HCT116 (cell line): ENCODE data around the gene NAA80. TPM values are rescaled to one million over a fixed set of nuclear protein-coding genes. Genes with fewer than 3 reads are reported as not detected.
"Not testable (repeated sequence)": the region's sequence is repeated elsewhere in the genome, so short reads cannot be mapped to it uniquely, and the experiment has no call there.

Experiments used
- ATAC-seq: fragments of 200-7000 bp; cut with Tn5 transposase; 2 replicates; pipeline ENCODE4 v1.9.1; 2020; ENCODE audit warnings: mild to moderate bottlenecking, moderate library complexity
- BruUV-seq: library from RNA; stranded (reverse); fragments of 400-500 nt; replicated peaks from 2 replicates; lab custom pipeline; 2021; lab: Mats Ljungman, UMichigan
- CTCF ChIA-PET: fragments of 300-600 bp; sonication (Branson Sonifier 250); formaldehyde crosslinking; loops from one replicate; lab custom pipeline; 2021; ENCODE audit warnings: antibody characterized with exemption; lab: Charles Lee
- POLR2A ChIA-PET: fragments of 300-600, 350-600 bp; sonication (Branson Sonifier 250); formaldehyde crosslinking; loops from one replicate; lab custom pipeline; 2021; ENCODE audit warnings: antibody characterized with exemption; lab: Charles Lee
- RAD21 ChIA-PET, 2 experiments: fragments of 300-600 bp; sonication (Branson Sonifier 250); formaldehyde crosslinking; loops; one replicate each; lab custom pipeline; 2023; ENCODE audit warnings: low total read pairs in 2 of 2; ENCODE audit not compliant: uncharacterized antibody in 2 of 2, unreplicated experiment in 2 of 2, low non-redundant PET in 1 of 2; lab: Charles Lee
- DNase-seq: peaks from one replicate; pipeline ENCODE4 v3.0.0-alpha.2; 2010; ENCODE audit warnings: low read depth, low spot score
- H2AFZ ChIP-seq: fragments of 200-600 bp; shearing (Covaris generic), sonication (generic); 2 replicates; pipeline ENCODE4 v1.6.1; 2017; ENCODE audit warnings: low read depth, mixed run types, mixed read lengths, antibody characterized with exemption, low read length; ENCODE audit not compliant: poor library complexity, severe bottlenecking
- H3K27ac ChIP-seq: 2 replicates; pipeline ENCODE4 v1.5.1; 2012; ENCODE audit warnings: low read depth, low read length
- H3K27me3 ChIP-seq: fragments of 200-600 bp; sonication (generic); 2 replicates; pipeline ENCODE4 v1.6.1; 2016; ENCODE audit warnings: mixed run types, low read length, mixed read lengths; ENCODE audit not compliant: insufficient read depth
- H3K36me3 ChIP-seq, 2 experiments: fragments of 200-500 bp in 1 of 2; fragments of 200-600 bp in 1 of 2; sonication (Bioruptor generic) in 1 of 2; sonication (generic) in 1 of 2; 2 replicates each; pipeline versions ENCODE4 v1.5.1 to v1.6.1; 2014 to 2016; ENCODE audit warnings: low read length in 2 of 2, inconsistent platforms in 1 of 2, mixed read lengths in 1 of 2, mixed run types in 1 of 2; ENCODE audit not compliant: insufficient read depth in 2 of 2, control insufficient read depth in 1 of 2
- H3K4me1 ChIP-seq, 2 experiments: fragments of 200-600 bp in 1 of 2; sonication (generic) in 1 of 2; 2 replicates each; pipeline versions ENCODE4 v1.5.1 to v1.6.1; 2012 to 2017; ENCODE audit warnings: low read length in 2 of 2, inconsistent platforms in 1 of 2, mild to moderate bottlenecking in 1 of 2, mixed read lengths in 1 of 2, mixed run types in 1 of 2, moderate library complexity in 1 of 2; ENCODE audit not compliant: insufficient read depth in 2 of 2, control insufficient read depth in 1 of 2
- H3K4me2 ChIP-seq: fragments of 200-600 bp; sonication (generic); 2 replicates; pipeline ENCODE4 v1.6.1; 2017; ENCODE audit warnings: mixed run types, low read length, mixed read lengths
- H3K4me3 ChIP-seq, 2 experiments: fragments of 200-600 bp in 1 of 2; sonication (generic) in 1 of 2; replicated peaks in 1 of 2; 2 replicates each; pipeline ENCODE4 v1.5.1; 2011 to 2016; ENCODE audit warnings: low read length in 2 of 2, control low read depth in 1 of 2, low read depth in 1 of 2, mild to moderate bottlenecking in 1 of 2, mixed read lengths in 1 of 2, mixed run types in 1 of 2
- H3K79me2 ChIP-seq: fragments of 200-600 bp; sonication (generic); 2 replicates; pipeline ENCODE4 v1.6.1; 2017; ENCODE audit warnings: mild to moderate bottlenecking, mixed run types, low read length, moderate library complexity, mixed read lengths; ENCODE audit not compliant: insufficient read depth
- H3K9ac ChIP-seq: fragments of 200-600 bp; sonication (generic); 2 replicates; pipeline ENCODE4 v1.6.1; 2016; ENCODE audit warnings: low read length, mixed read lengths
- H3K9me2 ChIP-seq: fragments of 200-600 bp; sonication (generic), shearing (Covaris generic); 2 replicates; pipeline ENCODE4 v1.6.1; 2017; ENCODE audit warnings: mixed run types, mild to moderate bottlenecking, moderate library complexity; ENCODE audit not compliant: insufficient read depth
- H3K9me3 ChIP-seq, 2 experiments: fragments of 200-500 bp in 1 of 2; fragments of 200-600 bp in 1 of 2; sonication (Bioruptor generic) in 1 of 2; sonication (generic) in 1 of 2; 2 replicates each; pipeline ENCODE4 v1.6.1; 2014 to 2017; ENCODE audit warnings: low read length in 2 of 2, mixed read lengths in 2 of 2, inconsistent platforms in 1 of 2, low read depth in 1 of 2, mild to moderate bottlenecking in 1 of 2, mixed run types in 1 of 2, moderate library complexity in 1 of 2; ENCODE audit not compliant: control insufficient read depth in 1 of 2, insufficient read depth in 1 of 2
- H4K20me1 ChIP-seq: fragments of 200-600 bp; sonication (generic), shearing (Covaris generic); 2 replicates; pipeline ENCODE4 v1.6.1; 2017; ENCODE audit warnings: mixed run types, mild to moderate bottlenecking, moderate library complexity; ENCODE audit not compliant: insufficient read depth
- CBX3 ChIP-seq: IDR thresholded peaks from 2 replicates; pipeline ENCODE4 v1.6.1; 2012; ENCODE audit warnings: low read depth
- CTCF ChIP-seq, 3 experiments: fragments of 200-600 bp in 1 of 3; sonication (generic) in 1 of 3; IDR thresholded peaks in 2 of 3; conservative IDR thresholded peaks in 1 of 3; 2 replicates each; pipeline ENCODE4 v1.5.1; 2012 to 2017; ENCODE audit warnings: low read depth in 2 of 3, low read length in 2 of 3, antibody characterized with exemption in 1 of 3, borderline replicate concordance in 1 of 3, control low read depth in 1 of 3, mild to moderate bottlenecking in 1 of 3, mixed read lengths in 1 of 3, mixed run types in 1 of 3, moderate library complexity in 1 of 3; ENCODE audit not compliant: insufficient read depth in 1 of 3
- ELF1 ChIP-seq: IDR thresholded peaks from 2 replicates; pipeline ENCODE4 v1.6.1; 2012; ENCODE audit warnings: low read depth, borderline replicate concordance
- JUND ChIP-seq: IDR thresholded peaks from 2 replicates; pipeline ENCODE4 v1.6.1; 2012
- POLR2A ChIP-seq: IDR thresholded peaks from 2 replicates; pipeline ENCODE4 v1.7.0; 2011; ENCODE audit warnings: borderline replicate concordance; ENCODE audit not compliant: insufficient read depth, insufficient read length; ENCODE audit errors: extremely low read depth
- SIN3A ChIP-seq: IDR thresholded peaks from 2 replicates; pipeline ENCODE4 v1.6.1; 2012; ENCODE audit warnings: low read depth
- SP1 ChIP-seq: IDR thresholded peaks from 2 replicates; pipeline ENCODE4 v1.6.1; 2012; ENCODE audit warnings: low read depth
- SRF ChIP-seq: IDR thresholded peaks from 2 replicates; pipeline ENCODE4 v1.6.1; 2012; ENCODE audit warnings: low read depth
- TCF7L2 ChIP-seq: IDR thresholded peaks from 2 replicates; pipeline ENCODE4 v1.7.0; 2011; ENCODE audit warnings: borderline replicate concordance, inconsistent platforms; ENCODE audit not compliant: insufficient read depth, insufficient read length; ENCODE audit errors: extremely low read depth
- YY1 ChIP-seq: IDR thresholded peaks from 2 replicates; pipeline ENCODE4 v1.6.1; 2011; ENCODE audit warnings: low read length, low read depth, moderate library complexity, mild to moderate bottlenecking; ENCODE audit not compliant: insufficient replicate concordance; ENCODE audit errors: extremely low read depth
- ZFX ChIP-seq: fragments of 450-650 bp; IDR thresholded peaks from 2 replicates; pipeline ENCODE4 v1.6.1; 2017
- intact Hi-C: fragments of 100-400 bp; cut with micrococcal nuclease; formaldehyde crosslinking; loops from 2 replicates; pipeline ENCODE4 v1.10.0; 2022
- total RNA-seq: library from RNA; stranded (reverse); gene quantifications from one replicate; pipeline ENCODE4 v1.2.1, GENCODE V29; 2021; ENCODE audit not compliant: unreplicated experiment
- TF ChIP-seq, protein P1 (sequence below): IDR thresholded peaks from 2 replicates; pipeline ENCODE4 v1.6.1; 2012
- TF ChIP-seq, protein P2 (sequence below): IDR thresholded peaks from 2 replicates; pipeline ENCODE4 v1.6.1; 2012; ENCODE audit warnings: low read depth

NAA80 gene
- total RNA-seq, 1 experiment from 2014 or later, result 21.3 TPM

- no peaks in the 10 kb centered on the region for H3K9me2 ChIP-seq
- TF ChIP-seq ZFX, result no peak
- TF ChIP-seq SP1, result no peak
- TF ChIP-seq, protein P1, sequence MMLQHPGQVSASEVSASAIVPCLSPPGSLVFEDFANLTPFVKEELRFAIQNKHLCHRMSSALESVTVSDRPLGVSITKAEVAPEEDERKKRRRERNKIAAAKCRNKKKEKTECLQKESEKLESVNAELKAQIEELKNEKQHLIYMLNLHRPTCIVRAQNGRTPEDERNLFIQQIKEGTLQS, result no peak
- TF ChIP-seq CBX3, result no peak
- TF ChIP-seq, protein P2, sequence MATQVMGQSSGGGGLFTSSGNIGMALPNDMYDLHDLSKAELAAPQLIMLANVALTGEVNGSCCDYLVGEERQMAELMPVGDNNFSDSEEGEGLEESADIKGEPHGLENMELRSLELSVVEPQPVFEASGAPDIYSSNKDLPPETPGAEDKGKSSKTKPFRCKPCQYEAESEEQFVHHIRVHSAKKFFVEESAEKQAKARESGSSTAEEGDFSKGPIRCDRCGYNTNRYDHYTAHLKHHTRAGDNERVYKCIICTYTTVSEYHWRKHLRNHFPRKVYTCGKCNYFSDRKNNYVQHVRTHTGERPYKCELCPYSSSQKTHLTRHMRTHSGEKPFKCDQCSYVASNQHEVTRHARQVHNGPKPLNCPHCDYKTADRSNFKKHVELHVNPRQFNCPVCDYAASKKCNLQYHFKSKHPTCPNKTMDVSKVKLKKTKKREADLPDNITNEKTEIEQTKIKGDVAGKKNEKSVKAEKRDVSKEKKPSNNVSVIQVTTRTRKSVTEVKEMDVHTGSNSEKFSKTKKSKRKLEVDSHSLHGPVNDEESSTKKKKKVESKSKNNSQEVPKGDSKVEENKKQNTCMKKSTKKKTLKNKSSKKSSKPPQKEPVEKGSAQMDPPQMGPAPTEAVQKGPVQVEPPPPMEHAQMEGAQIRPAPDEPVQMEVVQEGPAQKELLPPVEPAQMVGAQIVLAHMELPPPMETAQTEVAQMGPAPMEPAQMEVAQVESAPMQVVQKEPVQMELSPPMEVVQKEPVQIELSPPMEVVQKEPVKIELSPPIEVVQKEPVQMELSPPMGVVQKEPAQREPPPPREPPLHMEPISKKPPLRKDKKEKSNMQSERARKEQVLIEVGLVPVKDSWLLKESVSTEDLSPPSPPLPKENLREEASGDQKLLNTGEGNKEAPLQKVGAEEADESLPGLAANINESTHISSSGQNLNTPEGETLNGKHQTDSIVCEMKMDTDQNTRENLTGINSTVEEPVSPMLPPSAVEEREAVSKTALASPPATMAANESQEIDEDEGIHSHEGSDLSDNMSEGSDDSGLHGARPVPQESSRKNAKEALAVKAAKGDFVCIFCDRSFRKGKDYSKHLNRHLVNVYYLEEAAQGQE, result no peak
- no peak for TF ChIP-seq CTCF (IDR thresholded peaks at IDR 0.05 in 2 of 3, conservative IDR thresholded peaks at IDR 0.05 in 1 of 3; ENCODE audit: borderline replicate concordance in 1 of 3, insufficient read depth in 1 of 3, low read depth in 2 of 3, low read length in 2 of 3)
- TF ChIP-seq YY1, result no peak
- TF ChIP-seq TCF7L2, result no peak
- no peak for TF ChIP-seq SRF
- TF ChIP-seq ELF1, result no peak
- no peak for TF ChIP-seq SIN3A
- no peak for TF ChIP-seq POLR2A
- no peak for TF ChIP-seq JUND
- DNase-seq (no peak), ATAC-seq (no peak)
- CTCF ChIA-PET, result interaction anchor here (1.0 kb wide), 1 partner anchor 10 kb away, joined by 3 read pairs; no protein-coding TSS in a partner anchor
- peaks cover 34% of the 10 kb centered on the region for H3K79me2 ChIP-seq
- H3K9ac ChIP-seq, result no peak overlapping the region
- H3K4me3 ChIP-seq, result no peak overlapping the region
- intact Hi-C loops, result no loop called here
- RAD21 ChIA-PET, result no interaction called here
- H3K4me1 ChIP-seq, result peaks cover 55 to 74% of the 10 kb centered on the region in 2 experiments
- POLR2A ChIA-PET, result interaction anchor here (1.6 to 1.9 kb wide), 2 partner anchors 11 to 15 kb away, joined by 5 to 8 read pairs; partner anchors contain the start of genes HYAL1, HYAL3 and NAA80
- H3K27ac ChIP-seq, result no peak overlapping the region; the same call in 1 of the 2 replicates
- no peaks in the 10 kb centered on the region for H3K9me3 ChIP-seq
- no TSS peak for BruUV-seq
- no peaks in the 10 kb centered on the region for H3K27me3 ChIP-seq
- H3K36me3 ChIP-seq, result peaks cover 1 to 16% of the 10 kb centered on the region in 2 experiments; a peak in 1 of 4 replicates
- no peaks in the 10 kb centered on the region for H4K20me1 ChIP-seq
- no peak overlapping the region for H3K4me2 ChIP-seq
- H2AFZ ChIP-seq, result no peak overlapping the region
These were observed 15.1 kb upstream of the NAA80 start for GRCh38 chr3:50314342-50314741.

GRCh38 chr3:50312041-50312440 is 12.8 kb upstream of the NAA80 start:
- H3K27ac ChIP-seq, DNase-seq, H2AFZ ChIP-seq, H3K9me3 ChIP-seq, RAD21 ChIA-PET, H3K4me3 ChIP-seq, H3K27me3 ChIP-seq, H3K9ac ChIP-seq, BruUV-seq, H3K36me3 ChIP-seq, ATAC-seq, H4K20me1 ChIP-seq, intact Hi-C loops, H3K9me2 ChIP-seq, POLR2A ChIA-PET, H3K4me2 ChIP-seq, CTCF ChIA-PET: not testable (repeated sequence)
- Histone ChIP-seq H3K79me2 (peaks cover 16% of the 10 kb centered on the region; the same call in 1 of the 2 replicates), H3K4me1 (peaks cover 33 to 57% of the 10 kb centered on the region in 2 experiments)
